H9 (cell line): ENCODE data around the gene BCAR3. TPM values are rescaled to one million over a fixed set of nuclear protein-coding genes. Genes with fewer than 3 reads are reported as not detected.

ENCODE experiments used
- DNase-seq: peaks from one replicate; pipeline ENCODE4 v3.0.0-alpha.2; 2017
- H2AFZ ChIP-seq: one replicate; pipeline ENCODE4 v1.6.1; 2013; ENCODE audit warnings: mild to moderate bottlenecking, low read length, control low read depth, moderate library complexity
- H2AK5ac ChIP-seq: 2 replicates; pipeline ENCODE4 v1.6.1; 2013; ENCODE audit warnings: low read length, control low read depth, mixed read lengths; ENCODE audit not compliant: insufficient read length
- H2BK120ac ChIP-seq: one replicate; pipeline ENCODE4 v1.6.1; 2013; ENCODE audit warnings: low read depth, mild to moderate bottlenecking, low read length, control low read depth, inconsistent platforms; ENCODE audit not compliant: poor library complexity, severe bottlenecking
- H2BK12ac ChIP-seq: 2 replicates; pipeline ENCODE4 v1.6.1; 2013; ENCODE audit warnings: low read length, control low read depth, mixed read lengths, low read depth; ENCODE audit not compliant: insufficient read length
- H2BK15ac ChIP-seq: 2 replicates; pipeline ENCODE4 v1.6.1; 2013; ENCODE audit warnings: low read depth, low read length, control low read depth
- H2BK20ac ChIP-seq: one replicate; pipeline ENCODE4 v1.6.1; 2013; ENCODE audit warnings: low read depth, mild to moderate bottlenecking, low read length, control low read depth, inconsistent platforms; ENCODE audit not compliant: poor library complexity, severe bottlenecking
- H2BK5ac ChIP-seq: 2 replicates; pipeline ENCODE4 v1.6.1; 2013; ENCODE audit warnings: low read length, control low read depth, mixed read lengths; ENCODE audit not compliant: insufficient read length
- H3K14ac ChIP-seq: 2 replicates; pipeline ENCODE4 v1.6.1; 2013; ENCODE audit warnings: low read length, control low read depth; ENCODE audit not compliant: insufficient read depth
- H3K18ac ChIP-seq: 2 replicates; pipeline ENCODE4 v1.6.1; 2013; ENCODE audit warnings: low read depth, mild to moderate bottlenecking, mixed read lengths, low read length, control low read depth; ENCODE audit not compliant: insufficient read length
- H3K23ac ChIP-seq: 2 replicates; pipeline ENCODE4 v1.6.1; 2013; ENCODE audit warnings: low read length, control low read depth, mixed read lengths, low read depth; ENCODE audit not compliant: insufficient read length
- H3K23me2 ChIP-seq: 2 replicates; pipeline ENCODE4 v1.6.1; 2013; ENCODE audit warnings: low read depth, mild to moderate bottlenecking, mixed read lengths, low read length, control low read depth; ENCODE audit not compliant: insufficient read length, poor library complexity, severe bottlenecking
- H3K27ac ChIP-seq: 2 replicates; pipeline ENCODE4 v1.5.1; 2013; ENCODE audit warnings: low read length, control low read depth, mixed read lengths, low read depth; ENCODE audit not compliant: insufficient read length
- H3K27me3 ChIP-seq: 2 replicates; pipeline ENCODE4 v1.6.1; 2013; ENCODE audit warnings: low read length, control low read depth, inconsistent platforms; ENCODE audit not compliant: insufficient read depth
- H3K4ac ChIP-seq: 2 replicates; pipeline ENCODE4 v1.6.1; 2013; ENCODE audit warnings: low read depth, mild to moderate bottlenecking, control low read depth, inconsistent platforms, low read length, moderate library complexity
- H3K4me1 ChIP-seq: 2 replicates; pipeline ENCODE4 v1.6.1; 2013; ENCODE audit warnings: low read length, control low read depth, inconsistent platforms; ENCODE audit not compliant: insufficient read depth
- H3K4me2 ChIP-seq: 2 replicates; pipeline ENCODE4 v1.6.1; 2013; ENCODE audit warnings: low read length, control low read depth, mixed read lengths; ENCODE audit not compliant: insufficient read length, insufficient read depth
- H3K56ac ChIP-seq: 2 replicates; pipeline ENCODE4 v1.6.1; 2013; ENCODE audit warnings: low read depth, mild to moderate bottlenecking, mixed read lengths, low read length, control low read depth; ENCODE audit not compliant: insufficient read length
- H3K79me1 ChIP-seq: 2 replicates; pipeline ENCODE4 v1.6.1; 2013; ENCODE audit warnings: low read depth, mild to moderate bottlenecking, moderate library complexity, low read length, control low read depth, inconsistent platforms; ENCODE audit not compliant: insufficient read depth, poor library complexity, severe bottlenecking
- H3K79me2 ChIP-seq: 2 replicates; pipeline ENCODE4 v1.6.1; 2013; ENCODE audit warnings: low read length, control low read depth, inconsistent platforms; ENCODE audit not compliant: insufficient read depth
- H3K9ac ChIP-seq: 2 replicates; pipeline ENCODE4 v1.6.1; 2013; ENCODE audit warnings: low read length, control low read depth, mixed read lengths; ENCODE audit not compliant: insufficient read length; ENCODE audit errors: extremely low read depth
- H3K9me3 ChIP-seq: one replicate; pipeline ENCODE4 v1.6.1; 2013; ENCODE audit warnings: low read depth, low read length, inconsistent platforms; ENCODE audit not compliant: control insufficient read depth
- H3T11ph ChIP-seq: one replicate; pipeline ENCODE4 v1.6.1; 2013; ENCODE audit warnings: mild to moderate bottlenecking, low read length, control low read depth, inconsistent platforms
- H4K20me1 ChIP-seq: one replicate; pipeline ENCODE4 v1.6.1; 2013; ENCODE audit not compliant: control insufficient read depth, insufficient read length, insufficient read depth
- H4K5ac ChIP-seq: 2 replicates; pipeline ENCODE4 v1.6.1; 2013; ENCODE audit warnings: low read depth, mild to moderate bottlenecking, mixed read lengths, low read length, control low read depth; ENCODE audit not compliant: insufficient read length
- H4K8ac ChIP-seq: replicated peaks from 2 replicates; pipeline ENCODE4 v1.6.1; 2013; ENCODE audit warnings: low read length, control low read depth, mixed read lengths, low read depth; ENCODE audit not compliant: insufficient read length
- H4K91ac ChIP-seq: 2 replicates; pipeline ENCODE4 v1.6.1; 2013; ENCODE audit warnings: low read depth, mild to moderate bottlenecking, moderate library complexity, mixed read lengths, low read length, control low read depth; ENCODE audit not compliant: insufficient read length
- H3K27ac Mint-ChIP-seq, 3 experiments: 2 replicates in 2 of 3; 3 replicates in 1 of 3; pipeline ENCODE4 v1.8.0; 2020 to 2021; ENCODE audit warnings: mixed read lengths in 3 of 3, mild to moderate bottlenecking in 1 of 3, moderate library complexity in 1 of 3
- H3K27me3 Mint-ChIP-seq: 2 replicates; pipeline ENCODE4 v1.8.0; 2021; ENCODE audit warnings: low read depth, mild to moderate bottlenecking, moderate library complexity, mixed read lengths
- H3K36me3 Mint-ChIP-seq, 3 experiments: 2 replicates in 2 of 3; 3 replicates in 1 of 3; pipeline ENCODE4 v1.8.0; 2020 to 2021; ENCODE audit warnings: low read depth in 3 of 3, mixed read lengths in 3 of 3; ENCODE audit not compliant: insufficient read depth in 1 of 3
- H3K4me1 Mint-ChIP-seq, 2 experiments: 2 replicates each; pipeline ENCODE4 v1.8.0; 2020; ENCODE audit warnings: mixed read lengths in 2 of 2
- H3K4me3 Mint-ChIP-seq, 2 experiments: 2 replicates in 1 of 2; 3 replicates in 1 of 2; pipeline ENCODE4 v1.8.0; 2020 to 2021; ENCODE audit warnings: mild to moderate bottlenecking in 2 of 2, mixed read lengths in 2 of 2, moderate library complexity in 1 of 2
- H3K9me3 Mint-ChIP-seq, 2 experiments: 2 replicates in 1 of 2; 3 replicates in 1 of 2; pipeline ENCODE4 v1.8.0; 2020; ENCODE audit warnings: mild to moderate bottlenecking in 2 of 2, mixed read lengths in 2 of 2, moderate library complexity in 1 of 2
- CTCF ChIP-seq: fragments of 200-600 bp; sonication (generic); conservative IDR thresholded peaks from 3 replicates; pipeline ENCODE4 v1.8.0; 2021; ENCODE audit warnings: antibody characterized with exemption, mild to moderate bottlenecking
- WGBS: extraction: QIAGEN DNeasy Blood & Tissue Kit; methylation state at CpG from one replicate; pipeline ENCODE4 v1.1.7; 2013; ENCODE audit warnings: missing lambda C conversion rate, low lambda C conversion rate, mixed read lengths; ENCODE audit not compliant: insufficient read length; ENCODE audit errors: extremely low coverage; 5-methylcytosine and 5-hydroxymethylcytosine counted together
- total RNA-seq: library from RNA; stranded (reverse); gene quantifications from 2 replicates; pipeline ENCODE4 v1.2.1, GENCODE V29; 2021

The BCAR3 gene
- total RNA-seq, 1 experiment from 2014 or later = 4.9 TPM

GRCh38 chr1:93715529-93716126 lies 34.0 kb upstream of the BCAR3 start:
- Histone ChIP-seq H3K9ac (no peak overlapping the region), H2BK5ac (no peak overlapping the region), H3T11ph (no peak overlapping the region), H3K9me3 (no peaks in the 10 kb centered on the region), H4K8ac (no peak overlapping the region), H3K4me2 (no peak overlapping the region), H3K4ac (no peak overlapping the region), H2BK120ac (no peak overlapping the region), H3K79me1 (no peaks in the 10 kb centered on the region), H3K23me2 (no peaks in the 10 kb centered on the region), H3K14ac (no peak overlapping the region), H2BK12ac (no peak overlapping the region), H3K27ac (no peak overlapping the region), H4K20me1 (peaks cover 3% of the 10 kb centered on the region), H3K56ac (no peak overlapping the region), H4K91ac (no peak overlapping the region), H4K5ac (no peak overlapping the region), H3K18ac (no peak overlapping the region), H3K4me1 (no peaks in the 10 kb centered on the region), H3K23ac (no peak overlapping the region), H3K79me2 (no peaks in the 10 kb centered on the region), H2BK15ac (no peak overlapping the region), H3K27me3 (no peaks in the 10 kb centered on the region; the same call in 1 of the 2 replicates), H2AK5ac (no peak overlapping the region), H2AFZ (no peak overlapping the region), H2BK20ac (no peak overlapping the region)
- H3K9me3 Mint-ChIP-seq = no peaks in the 10 kb centered on the region
- no peak overlapping the region for H3K4me3 Mint-ChIP-seq
- TF ChIP-seq CTCF = no peak
- H3K4me1 Mint-ChIP-seq = peaks cover 0 to 4% of the 10 kb centered on the region in 2 experiments; a peak in 1 of 4 replicates
- no CpG with 5 or more reads among the region's 10 CpGs for WGBS
- no peak for DNase-seq
- H3K27ac Mint-ChIP-seq = no peak overlapping the region
- H3K36me3 Mint-ChIP-seq = no peaks in the 10 kb centered on the region
- H3K27me3 Mint-ChIP-seq = peaks cover 2% of the 10 kb centered on the region; the same call in 1 of the 2 replicates
